Stimulated activated CD8-positive, alpha-beta memory T cell treated with anti-CD3 and anti-CD28 coated beads, Interleukin-7, amount 100 ng/mL, for 48 hours (primary cell): ENCODE results near the gene MAN1A1.
"Not testable (repeated sequence)": the region's sequence is repeated elsewhere in the genome, so short reads cannot be mapped to it uniquely, and the experiment has no call there.

Experiments used
- DNase-seq, 2 donors: peaks; one replicate each; pipeline ENCODE4 v3.0.0-alpha.2; 2020; ENCODE audit warnings: low read depth in 1 of 2; ENCODE audit errors: extremely low read depth in 1 of 2

Gene MAN1A1

DNA sequence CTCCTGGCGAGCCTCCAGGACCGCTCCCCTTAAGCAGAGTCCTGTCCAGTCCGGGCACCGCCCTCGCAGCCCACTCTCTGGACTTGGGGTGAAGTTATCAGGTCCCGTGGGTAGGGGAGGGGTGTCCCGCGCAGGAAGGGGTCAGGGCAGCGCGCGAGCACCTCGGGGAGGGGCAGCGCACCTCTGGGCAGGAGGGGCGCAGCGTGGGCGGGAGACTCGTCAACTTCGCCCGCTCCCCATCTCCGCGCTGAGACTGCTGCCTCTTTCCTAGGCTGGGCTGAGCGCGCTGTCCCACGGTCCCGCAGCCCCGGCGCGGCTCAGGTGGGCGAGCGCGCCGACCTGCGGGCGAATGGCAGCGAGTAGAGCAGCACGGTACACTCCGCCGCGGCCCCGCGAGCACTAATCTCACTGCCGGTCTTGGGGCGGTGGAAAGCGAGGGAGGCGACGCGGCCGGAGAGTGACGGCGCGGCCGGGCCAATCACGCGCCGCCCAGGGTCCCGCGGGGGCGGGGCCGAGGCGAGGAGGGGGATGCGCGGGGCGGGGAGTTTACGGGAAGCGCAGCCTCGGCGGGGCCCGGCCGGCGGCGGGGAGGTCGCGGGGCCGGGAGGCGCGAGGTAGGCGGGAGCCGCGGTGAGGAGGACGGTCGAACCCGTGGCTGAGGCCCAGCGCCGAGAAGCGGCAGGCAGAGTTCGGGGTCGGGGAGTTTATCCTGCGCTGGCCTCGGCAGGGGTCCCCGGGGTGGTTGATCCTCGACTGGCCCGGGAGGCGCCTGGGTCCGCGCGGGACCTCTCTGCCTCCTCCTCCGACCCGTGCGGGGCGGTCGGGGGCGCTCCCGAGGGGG lies at the start of gene MAN1A1:
TSS of gene MAN1A1 (minus strand) at position 401 of the 841 bp plus-strand sequence. CDS start 696 bp downstream, outside the sequence.
- peak; percentile 78 to 82 for DNase-seq

DNA sequence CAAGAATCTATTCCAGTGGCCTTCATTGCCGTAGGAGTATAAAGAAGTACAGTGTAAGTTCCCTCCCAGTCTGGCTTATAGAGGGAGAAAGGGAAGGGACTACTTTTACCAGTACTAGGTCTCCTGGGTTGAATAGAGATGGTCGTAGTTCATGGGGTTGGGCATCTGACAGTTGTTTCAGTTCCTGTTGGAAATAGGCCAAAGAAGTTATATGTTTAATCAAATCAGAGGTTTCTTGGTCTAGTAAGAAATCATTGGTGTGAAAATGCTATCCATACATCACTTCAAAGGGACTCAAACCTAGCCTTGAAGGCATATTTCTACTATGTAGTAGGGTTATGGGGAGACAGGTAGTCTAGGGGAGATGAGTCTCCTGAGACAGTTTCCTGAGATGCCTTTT lies 45.6 kb upstream of the MAN1A1 start:
- DNase-seq, result no peak

DNA sequence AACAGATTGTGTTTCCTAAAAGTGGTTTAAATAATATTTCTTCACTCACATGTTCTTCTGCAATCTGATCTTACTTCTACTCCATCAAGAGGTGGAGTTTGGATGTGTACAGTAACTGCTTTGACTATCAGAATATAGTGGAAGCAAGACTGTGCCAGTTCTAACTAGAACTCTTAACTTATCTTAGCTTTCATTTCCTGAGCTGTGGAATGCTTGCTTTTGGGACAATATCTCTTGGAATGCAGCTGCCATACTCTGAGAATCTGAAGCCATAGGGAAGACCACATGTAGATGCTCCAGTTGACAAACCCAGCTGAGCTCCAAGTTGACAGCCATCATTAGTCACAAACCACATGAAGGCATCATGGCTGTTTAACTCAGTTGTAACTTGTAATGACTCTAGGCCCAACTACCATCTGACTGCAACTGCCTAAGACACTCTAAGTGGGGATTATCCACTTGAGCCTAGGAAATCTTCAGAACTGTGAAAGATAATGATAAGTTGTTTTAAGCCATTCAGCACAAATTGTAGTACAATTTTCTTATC lies 40.8 kb upstream of the MAN1A1 start:
- no peak for DNase-seq

DNA sequence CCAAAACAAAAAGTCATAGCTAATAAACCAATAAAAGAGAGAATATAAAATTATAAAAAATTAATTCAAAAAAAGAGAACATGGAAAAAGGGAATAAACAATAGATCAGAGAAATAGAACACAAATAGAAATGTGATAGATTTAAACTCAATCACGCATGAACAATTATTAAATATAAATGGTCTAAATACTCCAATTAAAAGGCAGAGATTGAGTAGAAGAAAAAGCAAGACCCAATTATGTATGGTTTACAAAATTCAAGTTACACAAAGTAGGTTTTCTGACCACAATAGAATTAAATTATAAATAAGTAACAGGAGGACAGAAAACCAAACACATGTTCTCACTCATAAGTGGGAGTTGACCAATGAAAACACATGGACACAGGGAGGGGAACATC lies 36.4 kb upstream of the MAN1A1 start:
- no peak for DNase-seq

DNA sequence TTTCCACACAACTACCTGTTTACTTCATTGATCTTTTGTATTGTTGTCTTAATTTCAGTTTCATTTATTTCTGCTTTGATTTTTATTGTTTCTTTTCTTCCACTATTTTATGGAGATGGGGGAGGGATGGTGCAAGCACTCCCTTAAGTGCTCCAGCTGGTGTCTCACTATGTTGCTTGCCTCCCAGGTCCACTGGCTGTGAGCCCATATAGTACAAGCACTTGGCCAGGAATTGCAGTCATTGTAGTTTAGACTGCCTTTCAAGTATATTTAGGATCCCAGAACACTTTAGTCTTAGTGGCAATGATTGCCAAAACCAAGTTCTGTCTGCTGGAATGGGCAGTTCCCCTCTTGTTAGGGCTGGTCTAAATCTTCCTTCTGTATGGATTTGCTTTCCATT lies 34.9 kb upstream of the MAN1A1 start:
- DNase-seq, result no peak

DNA sequence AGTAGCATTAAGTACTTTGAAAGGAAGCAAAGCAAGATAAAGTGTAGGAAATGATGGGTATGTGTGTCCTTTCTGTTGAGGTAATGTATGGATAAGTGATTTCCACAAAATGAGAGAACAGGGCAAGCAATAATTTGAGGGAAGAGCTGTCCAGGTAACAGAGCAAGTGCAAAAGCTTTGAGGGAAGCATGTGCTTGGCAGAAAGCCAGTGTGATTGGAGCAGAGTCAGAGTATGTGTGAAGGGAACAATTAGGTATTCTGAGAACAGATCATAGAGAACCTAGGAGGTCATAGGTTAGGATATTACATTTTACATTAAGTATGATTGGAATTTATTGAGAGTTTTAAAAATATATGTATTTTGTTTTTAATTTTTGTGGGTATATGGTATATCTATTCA lies 30.2 kb upstream of the MAN1A1 start:
- DNase-seq, result no peak

DNA sequence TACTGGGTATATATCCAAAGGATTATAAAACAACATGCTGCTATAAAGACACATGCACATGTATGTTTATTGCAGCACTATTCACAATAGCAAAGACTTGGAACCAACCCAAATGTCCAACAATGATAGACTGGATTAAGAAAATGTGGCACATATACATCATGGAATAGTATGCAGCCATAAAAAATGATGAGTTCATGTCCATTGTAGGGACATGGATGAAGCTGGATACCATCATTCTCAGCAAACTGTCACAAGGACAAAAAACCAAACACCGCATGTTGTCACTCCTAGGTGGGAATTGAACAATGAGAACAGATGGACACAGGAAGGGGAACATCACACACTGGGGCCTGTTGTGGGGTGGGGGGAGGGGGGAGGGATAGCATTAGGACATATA lies 27.5 kb upstream of the MAN1A1 start:
- DNase-seq, result not testable (repeated sequence)

DNA sequence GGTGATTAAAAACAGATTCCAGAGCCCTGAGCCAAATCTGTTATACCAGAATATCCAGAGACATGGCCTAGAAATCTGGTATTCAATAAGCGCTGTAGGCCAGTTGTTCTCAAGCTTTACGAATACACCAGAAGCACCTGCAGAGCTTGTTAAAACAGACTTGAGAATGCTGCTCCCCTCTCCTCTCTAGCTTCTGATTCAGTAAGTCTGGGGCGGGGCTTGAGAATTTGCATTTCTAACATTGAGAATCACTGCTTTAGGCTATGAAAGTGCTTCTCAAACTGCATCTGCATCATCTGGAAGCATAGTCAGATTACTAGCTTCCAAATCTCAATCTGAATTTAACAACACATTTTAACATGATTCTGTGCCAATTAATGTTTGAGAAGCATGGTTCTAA lies 20.5 kb upstream of the MAN1A1 start:
- DNase-seq, result no peak

DNA sequence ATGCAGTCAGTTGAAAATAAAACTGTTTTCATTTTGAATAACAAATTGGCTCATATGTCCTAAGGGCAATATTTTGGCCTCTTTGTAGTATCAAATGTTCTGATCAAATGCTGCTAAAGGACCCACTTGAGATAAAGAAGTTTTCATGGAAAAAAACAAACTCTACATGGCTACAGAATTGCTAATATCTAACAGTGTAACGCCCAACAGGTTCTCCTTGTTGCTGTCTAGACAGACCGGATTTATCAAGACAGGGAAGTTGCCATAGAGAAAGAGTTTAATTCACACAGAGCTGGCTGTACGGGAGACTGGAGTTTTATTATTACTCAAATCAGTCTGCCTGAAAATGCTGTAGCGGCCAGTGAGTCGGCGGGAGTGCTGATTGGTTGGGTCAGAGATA lies 19.4 kb upstream of the MAN1A1 start:
- no peak for DNase-seq

DNA sequence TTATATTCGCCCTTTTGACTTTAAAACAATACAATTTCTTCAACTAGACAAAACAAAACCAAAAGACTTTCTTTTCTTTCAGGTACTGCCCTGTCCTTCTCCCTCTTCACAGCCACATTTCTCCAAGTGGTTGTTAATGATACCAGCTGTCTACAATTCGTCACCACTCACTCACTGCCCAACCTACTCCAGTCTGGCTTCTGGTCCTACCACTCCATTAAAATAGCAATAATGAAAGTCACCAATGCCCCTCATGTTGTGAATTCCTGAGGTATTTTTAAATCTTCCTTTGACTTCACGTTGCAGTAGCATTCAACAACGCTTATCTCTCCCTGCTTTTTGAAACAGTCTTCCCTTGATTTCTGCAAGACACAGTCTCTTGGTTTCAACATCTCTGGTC lies 11.6 kb upstream of the MAN1A1 start:
- DNase-seq, result no peak

DNA sequence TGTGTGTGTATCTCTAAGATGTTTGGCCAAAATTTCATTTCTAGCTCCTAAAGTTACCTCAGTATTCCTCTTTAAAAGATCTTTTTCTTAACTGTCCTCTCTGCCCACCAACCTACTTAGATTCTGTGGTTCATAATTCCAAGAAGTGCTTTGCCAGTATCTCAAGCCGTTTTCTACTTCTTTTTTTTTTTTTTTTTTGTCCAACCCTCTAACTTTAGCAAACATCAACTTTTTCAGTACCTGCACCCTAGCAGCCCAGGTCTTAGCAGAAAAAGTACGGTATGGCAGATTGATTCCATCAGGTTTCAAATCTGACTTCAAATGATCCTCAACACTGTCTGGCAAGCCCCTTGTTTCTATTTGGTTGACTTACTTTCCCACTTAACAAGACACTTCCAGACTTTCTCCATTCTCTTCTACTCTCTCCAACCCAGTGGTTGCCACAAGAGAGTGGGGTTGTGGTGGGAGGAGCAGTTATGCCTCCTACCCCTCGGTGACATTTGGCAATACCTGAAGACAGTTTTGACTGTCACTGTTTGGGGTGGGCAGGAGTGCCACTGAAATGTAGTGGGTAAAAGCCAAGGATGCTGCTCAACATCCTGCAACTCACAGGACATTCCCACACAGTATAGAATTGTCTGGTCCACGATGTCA lies 10.8 kb upstream of the MAN1A1 start:
- no peak for DNase-seq

DNA sequence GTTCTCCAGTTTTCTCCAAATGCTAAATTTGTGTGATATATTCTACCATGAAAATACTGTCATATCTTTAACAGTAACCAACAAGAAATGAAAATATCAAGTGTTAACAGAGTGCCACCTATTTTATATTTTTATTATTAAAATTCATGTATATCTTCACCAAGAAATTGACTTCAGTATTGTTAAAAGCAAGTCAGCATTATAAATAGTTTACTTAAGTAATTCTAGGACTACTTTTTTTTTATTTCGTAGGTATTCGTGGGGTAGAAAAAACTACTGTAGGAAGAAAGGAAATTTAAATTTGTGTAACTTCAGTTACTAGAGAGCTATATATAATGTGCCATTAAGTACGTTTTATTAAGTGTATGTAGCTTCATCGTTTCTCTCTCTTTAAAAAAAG lies 6.3 kb upstream of the MAN1A1 start:
- DNase-seq, result no peak

DNA sequence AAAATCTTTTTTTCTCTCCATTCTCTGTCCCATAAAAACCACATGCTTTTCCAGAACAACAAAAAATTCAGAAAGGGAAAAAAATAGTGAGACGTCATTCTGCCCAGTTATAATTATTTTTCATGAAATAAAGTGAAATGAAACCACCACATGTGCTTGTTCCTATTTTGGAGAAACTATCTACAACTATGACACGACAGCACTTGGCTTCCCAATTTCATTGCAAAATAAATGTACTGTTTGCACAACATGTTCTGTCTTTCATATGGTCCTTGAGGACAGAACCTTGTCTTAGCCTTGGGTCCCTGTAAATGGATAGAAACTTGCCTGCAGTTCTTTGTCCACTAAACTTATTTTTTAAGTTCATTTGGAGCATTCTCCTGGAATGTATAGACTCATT lies 5.6 kb upstream of the MAN1A1 start:
- no peak for DNase-seq

DNA sequence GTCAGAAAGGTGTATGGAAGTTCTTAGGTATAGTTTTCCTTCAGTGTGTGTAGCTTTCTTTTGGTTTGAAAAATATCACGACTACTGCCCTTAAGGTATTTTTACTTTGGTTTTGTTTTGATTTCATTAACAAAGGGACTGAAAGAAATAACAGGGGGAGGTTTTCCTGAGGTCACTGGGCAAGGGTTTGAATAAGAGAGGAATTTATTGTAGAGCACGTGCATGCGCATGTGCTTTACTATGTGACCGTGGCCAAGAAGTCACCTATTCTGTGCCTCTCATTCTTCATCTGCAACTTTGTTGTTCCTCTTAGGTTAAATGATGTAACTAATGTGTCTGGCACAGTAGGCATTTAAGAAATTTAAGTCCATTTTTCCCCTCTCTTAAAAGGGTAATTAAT lies 4.1 kb upstream of the MAN1A1 start:
- no peak for DNase-seq

DNA sequence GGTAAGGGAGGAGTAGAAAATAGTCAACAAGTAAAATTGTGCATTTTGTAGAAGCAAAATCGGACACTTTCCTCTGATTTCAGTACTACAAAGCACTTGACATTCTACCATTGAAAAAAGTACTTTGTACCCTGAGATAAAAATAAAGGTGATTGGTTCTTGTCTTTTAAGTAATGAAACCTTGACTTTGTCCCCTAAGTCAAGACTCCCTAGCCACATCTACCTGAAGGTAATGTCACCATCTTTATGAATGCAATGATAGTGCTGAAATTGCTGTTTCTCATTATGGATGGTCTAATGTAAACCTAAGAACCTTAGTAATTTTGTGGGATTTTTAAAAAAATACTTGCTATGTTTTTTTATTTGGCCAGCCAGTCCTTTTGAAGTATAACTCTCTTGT lies 2.4 kb upstream of the MAN1A1 start:
- DNase-seq, result no peak

DNA sequence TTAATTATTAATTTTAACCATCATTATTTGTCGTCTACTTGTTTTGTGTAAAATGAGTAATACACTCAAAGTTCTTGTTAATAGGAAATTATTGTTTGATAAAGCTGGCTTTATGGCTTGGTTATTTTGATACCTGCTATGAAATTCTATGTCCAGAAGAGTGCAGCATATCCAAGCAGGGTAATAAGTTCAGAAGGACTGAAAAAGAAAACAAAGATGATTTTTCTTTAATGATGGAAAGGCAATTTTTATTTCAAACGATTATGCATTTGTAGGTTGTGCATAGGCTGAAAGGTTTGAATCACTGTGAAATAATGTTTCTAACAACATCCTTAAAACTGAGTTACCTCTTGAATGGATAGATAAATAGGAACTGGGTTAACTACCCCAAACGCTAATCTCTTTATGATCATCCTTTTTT lies 1.4 kb upstream of the MAN1A1 start:
- no peak for DNase-seq

DNA sequence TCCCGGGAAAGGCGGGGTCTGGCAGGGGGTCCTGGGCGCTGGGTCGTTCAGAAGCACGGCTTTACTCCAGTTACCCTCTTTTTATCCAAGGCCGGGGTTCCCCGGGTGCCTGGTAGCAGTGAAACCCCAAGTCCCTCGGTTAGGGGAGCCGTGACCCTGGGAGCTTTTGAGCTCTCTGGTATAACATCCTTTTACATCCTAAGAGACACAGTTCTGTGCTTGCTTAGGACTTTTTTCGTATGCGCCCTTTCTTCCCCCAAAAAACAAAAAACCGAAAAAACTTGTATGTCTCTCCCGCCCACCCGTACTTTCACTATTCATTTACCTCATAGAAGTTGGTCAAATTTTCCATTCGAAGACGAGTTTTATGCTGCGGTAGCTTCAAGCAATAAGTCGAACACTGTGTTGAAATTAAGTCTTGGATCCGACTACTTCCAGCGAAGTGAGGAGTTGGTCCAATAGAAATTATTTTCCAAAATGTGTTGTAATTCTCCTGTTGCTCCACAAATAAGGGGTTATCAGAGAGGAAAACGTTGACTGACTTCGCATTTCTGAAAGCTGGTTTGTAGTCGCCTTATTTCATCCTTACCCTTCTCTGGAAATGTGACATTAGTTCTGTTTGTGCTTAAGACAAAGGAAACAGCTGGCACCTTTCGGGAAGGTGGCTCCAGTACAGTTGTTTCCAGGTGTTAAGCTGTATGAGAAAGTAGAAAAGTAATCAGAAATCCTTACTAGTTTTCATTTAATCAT lies 816 bp upstream of the MAN1A1 start:
- DNase-seq, result peak in 1 of 2 donors; percentile 26

DNA sequence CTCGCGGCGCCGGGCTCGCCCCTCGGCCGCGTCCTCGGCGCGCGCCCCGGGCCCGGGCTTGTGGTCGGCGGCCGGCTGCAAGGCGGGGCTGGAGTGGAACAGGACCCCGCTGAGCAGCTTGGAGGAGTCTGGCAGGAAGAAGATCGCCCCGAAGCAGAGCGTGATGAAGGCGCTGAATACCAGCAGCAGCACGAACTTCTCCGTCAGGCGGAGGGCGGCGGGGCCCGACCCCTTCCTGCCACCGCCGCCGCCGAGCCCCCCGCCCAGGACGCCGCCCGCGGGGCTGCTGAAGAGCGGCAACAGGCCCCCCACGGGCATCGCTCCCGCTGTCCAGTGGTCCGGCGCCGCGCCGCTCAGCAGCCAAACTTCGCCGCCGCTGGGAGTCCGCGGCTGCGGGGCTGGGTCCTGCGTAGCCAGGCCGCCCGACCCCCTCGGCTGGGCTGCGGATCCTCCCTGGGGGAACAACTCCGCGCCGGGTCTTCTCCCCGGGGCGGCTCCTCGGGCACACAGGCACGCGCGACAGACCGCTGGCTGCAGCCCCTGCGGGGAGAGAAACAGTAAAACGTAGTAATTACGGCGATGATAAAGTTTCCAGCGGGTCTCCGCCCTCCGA lies 707 bp downstream of the MAN1A1 start:
- DNase-seq, result no peak

DNA sequence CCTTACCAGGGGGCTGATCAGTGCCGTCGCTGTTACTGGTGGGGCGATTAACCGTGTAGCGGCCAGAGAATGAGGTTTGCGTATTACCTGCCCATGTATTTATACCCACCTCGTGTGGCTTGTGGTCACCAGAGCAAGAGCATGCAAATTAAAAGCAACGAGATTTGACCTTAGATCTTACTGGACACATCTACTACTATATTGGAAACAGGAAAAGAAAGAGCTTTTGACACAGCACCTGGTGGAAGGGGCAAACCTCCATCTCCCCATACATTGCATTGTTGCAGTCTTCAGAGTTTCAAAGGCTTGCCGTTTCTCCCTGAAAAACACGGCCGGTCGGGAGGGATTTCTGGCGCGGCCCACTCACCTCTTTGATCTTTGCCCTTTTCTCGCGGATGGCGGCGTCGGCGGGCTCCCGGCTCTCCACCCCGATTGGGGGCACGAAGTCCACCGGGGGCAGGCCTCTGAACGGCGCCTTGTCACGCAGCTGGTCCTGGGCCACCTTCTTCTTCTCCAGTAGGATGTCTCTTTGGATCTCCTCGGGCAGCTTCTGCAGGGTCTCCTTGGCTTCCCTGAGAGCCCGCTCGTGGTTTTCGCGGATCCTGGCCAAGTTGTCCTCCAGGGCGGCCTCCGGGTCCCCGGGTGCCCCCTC lies 1.3 kb downstream of the MAN1A1 start:
- DNase-seq, result peak in 1 of 2 donors; percentile 20

DNA sequence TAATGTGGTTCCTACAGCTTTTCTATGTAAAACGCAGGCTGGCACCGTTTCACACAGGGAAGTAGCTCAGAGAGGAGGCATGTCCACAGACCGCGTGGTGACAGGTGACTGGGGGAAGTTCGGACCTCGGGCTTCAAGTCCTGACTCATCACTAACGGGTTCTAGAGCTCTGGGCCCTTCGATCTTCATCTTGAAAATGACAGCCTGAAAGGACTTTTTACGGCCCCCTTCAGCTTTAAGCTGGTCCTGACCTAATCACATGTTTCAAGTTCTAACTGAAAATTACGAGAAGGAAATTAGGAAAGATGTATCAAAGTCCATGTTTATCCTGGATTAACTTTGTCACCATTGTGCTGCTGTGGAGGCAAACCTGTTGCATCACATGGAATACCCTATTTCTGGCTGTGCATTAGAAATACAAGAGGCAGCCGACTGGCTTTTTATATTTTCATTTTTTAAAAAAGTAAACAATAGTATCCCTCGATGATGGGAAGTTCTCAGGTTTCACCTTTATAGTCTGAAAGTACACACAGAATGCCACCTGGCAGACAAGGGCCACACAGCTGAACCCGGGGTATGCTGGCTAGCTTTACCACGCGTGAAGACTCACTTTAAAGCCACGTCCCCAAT lies 2.0 kb downstream of the MAN1A1 start:
- no peak for DNase-seq
